Stimulated activated CD4-positive, alpha-beta T cell treated with anti-CD3 and anti-CD28 coated beads, Interleukin-1b, Interleukin-23, amount 100 ng/mL, for 24 hours (primary cell): ENCODE measurements around the gene C1orf21.

Experiments
- DNase-seq, 4 experiments: peaks; one replicate each; pipeline ENCODE4 v3.0.0-alpha.2; 2020; ENCODE audit warnings: low read depth in 4 of 4, low spot score in 1 of 4

C1orf21 gene

DNA sequence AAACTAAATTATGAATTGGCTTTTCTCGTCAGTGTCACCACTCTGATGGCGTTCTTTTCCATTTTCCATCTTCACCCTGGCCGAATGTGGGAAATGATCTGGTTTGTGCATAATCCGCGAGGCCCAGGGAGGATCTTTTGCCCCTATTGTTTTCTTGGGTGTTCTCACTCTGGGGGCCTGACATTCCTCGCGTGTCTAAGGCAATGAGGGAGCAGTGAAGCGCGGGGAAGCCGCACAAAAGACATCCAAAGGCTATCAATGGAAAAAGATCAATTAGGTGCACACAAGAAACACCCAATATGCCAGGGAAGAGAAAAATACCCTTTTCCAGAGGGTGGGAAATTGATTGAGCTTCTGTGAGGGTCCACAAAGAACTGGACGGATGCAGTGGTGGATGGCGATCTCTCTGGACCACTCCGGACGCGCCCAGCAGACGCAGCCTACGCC lies 941 bp upstream of the C1orf21 start:
- DNase-seq = no peak

DNA sequence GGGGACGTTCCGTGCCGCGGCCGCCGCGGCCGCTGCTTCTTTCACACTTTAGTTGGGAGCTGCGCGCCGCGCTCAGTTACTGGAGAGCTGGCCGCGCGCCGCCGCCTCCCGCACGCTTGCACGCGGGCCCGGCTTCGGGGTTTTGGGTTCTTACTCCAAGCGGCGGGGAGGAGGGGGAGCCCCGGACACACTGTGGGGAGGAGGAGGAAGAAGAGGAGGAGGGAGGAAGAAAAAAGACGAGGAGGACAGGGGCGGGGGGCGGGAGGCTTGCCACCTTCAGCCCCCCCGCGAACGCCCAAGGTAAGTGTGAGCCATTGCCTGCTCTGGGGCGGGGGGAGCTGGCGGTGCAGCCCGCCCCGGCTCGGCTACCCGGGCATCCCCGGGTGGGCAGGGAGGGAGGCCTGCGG lies 243 bp downstream of the C1orf21 start:
- no peak for DNase-seq

DNA sequence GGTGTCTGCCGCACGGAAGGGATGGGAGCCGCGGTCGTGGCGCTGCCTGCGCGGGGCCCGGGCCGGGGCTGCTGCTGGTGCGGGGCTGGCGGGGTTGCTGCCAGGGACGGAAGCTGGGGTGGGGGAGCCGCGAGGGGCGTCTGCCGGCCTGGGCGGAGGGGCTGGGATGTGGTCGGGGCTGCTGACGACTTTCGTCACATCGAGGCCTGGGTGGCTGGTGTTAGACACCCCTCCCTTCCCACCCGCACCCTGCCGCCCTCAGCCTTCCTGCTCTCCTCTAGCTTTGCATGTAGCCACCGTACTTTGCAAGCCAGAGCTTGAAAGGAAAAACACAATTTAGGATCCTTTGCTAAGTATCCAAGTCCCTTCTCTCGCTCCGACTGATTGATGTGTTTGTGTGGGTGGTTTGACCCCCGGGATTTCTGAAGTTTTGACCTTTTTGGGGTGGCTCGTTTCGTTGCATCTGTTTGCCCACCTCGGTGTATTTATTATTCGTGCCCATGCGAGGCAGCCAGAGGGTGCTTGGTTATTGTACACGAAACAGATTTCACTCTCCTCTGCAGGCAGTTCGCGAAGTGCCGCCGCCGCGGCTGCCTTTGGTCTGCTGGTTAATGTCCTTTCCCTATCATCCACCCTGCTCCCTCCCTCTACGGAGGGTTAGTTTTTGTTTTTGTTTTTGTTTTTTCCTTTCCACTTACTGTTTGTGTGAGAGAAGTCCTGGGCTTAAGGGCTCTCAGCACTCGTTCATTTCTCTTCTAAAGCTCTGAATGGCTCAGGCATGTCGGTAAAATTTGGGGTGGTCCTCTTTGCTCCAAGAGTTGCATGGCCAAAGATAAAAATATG lies 868 bp downstream of the C1orf21 start:
- DNase-seq = no peak

DNA sequence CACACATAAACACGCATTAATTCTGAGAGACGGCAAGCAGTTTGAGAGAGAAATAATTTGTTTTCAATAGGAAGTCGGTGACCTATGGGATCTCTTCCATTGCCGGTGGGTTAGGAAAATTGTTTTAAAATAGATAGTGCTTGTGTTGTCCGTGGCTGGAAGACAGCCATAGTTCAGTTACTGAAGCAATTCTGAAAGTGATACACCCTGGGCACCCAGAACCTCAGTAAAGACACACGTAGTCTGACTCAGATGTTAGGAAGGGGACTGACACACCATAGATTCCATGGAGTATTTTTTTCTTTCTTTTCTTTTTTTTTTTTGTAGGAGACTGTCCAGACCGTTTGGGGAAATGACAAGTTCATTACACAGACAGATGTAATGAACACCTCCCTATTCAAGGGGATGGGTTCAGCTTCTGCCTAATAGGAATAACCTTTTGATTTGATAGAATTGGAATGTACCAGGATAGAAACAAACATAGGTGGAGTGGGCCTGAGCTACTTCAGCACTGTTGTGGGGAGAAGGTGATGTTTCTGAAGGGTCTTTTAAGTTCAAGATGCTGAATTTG lies 1.6 kb downstream of the C1orf21 start:
- no peak for DNase-seq

DNA sequence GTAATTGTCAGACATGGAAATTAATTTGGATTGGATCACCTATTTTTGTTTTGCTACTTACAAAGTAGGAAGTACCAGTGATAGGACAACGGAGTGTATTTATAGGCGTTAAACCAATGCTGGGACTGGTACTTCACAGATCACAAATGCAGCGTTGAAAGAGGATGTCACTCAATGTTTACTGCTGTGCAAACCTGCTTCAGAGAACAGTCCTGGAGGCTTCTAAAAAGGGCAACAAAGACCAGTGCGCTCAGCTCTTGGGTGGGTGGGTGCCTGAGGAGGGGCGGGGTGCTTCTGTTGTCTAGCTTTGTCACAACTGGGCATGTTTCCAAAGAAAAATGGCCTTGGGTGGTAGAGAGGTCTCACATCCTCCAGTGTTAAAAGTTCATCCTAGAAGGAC lies 2.1 kb downstream of the C1orf21 start:
- DNase-seq = no peak

DNA sequence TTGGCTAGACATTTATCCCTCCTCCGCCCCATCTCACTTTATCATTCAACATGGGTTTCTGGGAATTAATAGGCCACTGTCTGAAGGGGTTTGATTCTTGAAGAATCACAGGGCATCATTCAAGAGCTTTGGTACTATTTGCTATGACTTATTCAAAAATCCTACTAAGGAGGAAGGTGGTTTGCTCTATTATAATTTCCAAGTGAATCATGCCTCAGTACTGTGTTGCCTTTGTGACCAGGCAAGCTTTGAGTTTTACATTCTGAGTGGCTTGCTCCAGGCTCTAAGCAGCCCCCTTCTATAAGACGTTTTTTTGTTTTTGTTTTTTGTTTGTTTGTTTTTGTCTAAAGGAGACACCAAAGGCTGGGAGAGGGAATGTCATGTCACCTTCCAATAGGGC lies 2.6 kb downstream of the C1orf21 start:
- no peak for DNase-seq

DNA sequence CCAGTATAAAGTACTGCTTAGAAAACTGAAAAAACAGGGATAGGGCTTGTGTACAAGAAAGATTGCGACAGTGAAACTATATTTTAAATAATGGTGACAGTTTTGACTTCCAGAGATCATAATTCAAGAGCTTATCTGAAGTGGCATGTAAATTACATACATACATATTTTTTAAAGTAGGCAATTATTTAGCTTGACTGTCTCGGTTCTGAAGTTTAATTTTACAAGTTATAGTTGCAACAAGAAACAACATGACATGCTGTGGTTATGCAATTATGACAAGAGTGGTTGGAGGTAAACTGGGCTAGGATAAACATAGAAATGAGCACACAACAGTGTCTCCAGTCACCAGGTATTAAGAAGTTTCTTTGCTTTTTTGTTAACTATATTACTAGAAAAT lies 4.1 kb downstream of the C1orf21 start:
- no peak for DNase-seq

DNA sequence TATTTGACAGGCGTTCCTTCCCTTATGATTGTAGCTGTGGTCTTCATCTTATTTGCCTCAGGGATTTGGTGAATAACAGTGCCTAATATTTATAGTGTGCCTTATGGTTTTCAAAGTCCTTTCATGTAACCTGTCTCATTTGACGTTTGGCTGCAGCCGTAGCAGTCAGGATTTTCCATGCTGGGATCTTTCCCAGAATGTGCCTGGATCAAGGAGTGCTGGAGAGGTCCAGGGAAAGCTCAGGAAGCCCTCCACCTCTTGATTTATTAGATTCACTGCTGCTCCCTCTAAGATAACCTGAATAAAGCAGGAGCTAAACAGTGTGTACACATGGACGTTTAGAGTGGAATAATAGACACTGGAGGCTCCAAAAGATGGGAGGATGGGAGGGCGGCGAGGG lies 5.2 kb downstream of the C1orf21 start:
- DNase-seq = no peak

DNA sequence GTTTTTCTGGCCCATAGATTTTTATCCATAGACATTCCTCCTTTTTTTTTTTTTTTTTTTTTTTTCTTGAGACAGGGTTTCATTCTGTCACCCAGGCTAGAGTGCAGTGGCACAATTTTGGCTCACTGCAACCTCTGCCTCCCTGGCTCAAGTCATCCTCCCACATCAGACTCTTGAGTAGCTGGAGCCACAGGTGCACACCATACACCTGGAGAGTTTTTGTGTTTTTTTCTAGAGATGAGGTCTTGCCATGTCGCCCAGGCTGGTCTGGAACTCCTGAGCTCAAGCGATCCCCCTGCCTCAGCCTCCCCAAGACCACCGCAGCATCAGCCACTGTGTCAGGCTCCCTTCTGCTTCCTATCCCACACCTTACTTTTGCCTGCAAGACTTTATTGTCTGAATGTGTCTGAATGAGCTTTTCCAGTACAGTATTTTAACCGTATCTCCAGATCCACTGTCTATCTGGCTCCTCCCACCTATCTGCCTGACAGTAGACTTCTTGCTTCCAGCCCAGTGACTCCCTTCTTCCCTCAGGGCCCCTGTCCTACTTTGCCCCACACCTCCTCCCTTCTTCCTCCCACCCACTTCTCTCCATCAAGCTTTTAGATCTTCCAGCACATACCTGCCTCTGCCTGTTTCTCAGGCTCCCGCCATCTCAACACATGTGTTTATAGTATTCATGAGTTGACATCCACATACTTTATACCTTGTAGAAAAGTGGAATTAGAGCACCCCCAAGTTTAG lies 6.1 kb downstream of the C1orf21 start:
- no peak for DNase-seq

DNA sequence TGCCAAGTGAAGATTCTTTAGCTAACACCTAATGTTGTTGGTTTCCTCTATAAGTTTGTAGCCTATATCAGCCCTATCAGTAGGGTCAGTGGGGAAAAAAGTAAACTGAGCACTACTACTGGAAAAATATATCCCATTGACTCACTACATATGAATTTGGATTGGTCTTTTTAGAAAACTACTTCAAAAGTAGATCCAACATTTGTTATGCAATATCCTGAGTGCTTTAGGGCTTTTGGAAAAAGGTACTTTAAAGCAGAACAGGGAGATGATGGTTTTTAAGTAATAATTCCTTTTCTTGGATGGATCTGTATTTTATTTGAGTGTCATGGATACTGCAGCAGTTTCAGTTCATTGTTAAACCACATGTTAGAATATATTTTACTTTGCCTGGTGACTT lies 7.1 kb downstream of the C1orf21 start:
- no peak for DNase-seq

DNA sequence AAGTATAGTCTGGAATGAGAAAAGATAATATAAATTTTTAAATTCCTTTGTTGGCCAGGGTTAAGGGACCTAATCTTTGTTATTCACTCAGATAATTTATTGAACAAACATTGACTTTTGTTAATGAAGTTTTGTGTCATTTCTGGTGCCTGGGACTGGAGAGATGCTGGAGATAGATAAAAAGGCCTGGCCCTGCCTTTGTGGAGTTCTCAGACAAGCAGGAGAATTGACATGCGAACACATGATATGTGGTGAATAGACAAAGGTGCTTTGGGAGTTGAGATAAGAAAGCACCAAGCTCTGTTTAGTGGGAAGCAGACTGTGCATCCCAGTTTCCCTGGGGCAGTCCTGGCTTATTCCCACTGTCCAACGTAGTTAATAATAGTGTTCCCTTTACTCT lies 8.5 kb downstream of the C1orf21 start:
- DNase-seq = no peak

DNA sequence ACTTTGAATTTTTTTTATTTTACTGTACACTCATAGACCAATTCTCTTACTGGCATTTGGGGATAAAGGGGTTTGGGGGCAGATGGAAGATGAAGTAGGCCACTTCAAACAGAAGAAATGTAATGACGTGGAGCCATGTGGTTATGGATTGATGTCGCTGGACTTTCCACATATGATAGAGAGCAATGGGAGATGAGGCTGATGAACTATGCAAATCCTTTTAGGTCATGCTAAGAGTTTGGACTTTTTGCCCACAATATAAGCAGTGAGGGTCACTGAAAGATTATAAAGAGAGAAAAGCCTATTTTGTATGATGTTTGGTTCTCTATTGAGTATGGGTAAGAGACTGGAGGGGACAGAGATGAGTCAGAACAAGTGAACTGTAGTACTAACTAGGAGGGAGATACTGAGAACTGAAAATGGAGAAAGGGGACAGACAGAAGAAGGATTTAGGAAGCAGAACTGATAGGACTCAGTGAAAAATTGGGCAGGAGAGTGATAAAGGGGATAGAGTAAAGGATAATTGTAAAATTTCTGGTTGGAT lies 9.2 kb downstream of the C1orf21 start:
- no peak for DNase-seq

DNA sequence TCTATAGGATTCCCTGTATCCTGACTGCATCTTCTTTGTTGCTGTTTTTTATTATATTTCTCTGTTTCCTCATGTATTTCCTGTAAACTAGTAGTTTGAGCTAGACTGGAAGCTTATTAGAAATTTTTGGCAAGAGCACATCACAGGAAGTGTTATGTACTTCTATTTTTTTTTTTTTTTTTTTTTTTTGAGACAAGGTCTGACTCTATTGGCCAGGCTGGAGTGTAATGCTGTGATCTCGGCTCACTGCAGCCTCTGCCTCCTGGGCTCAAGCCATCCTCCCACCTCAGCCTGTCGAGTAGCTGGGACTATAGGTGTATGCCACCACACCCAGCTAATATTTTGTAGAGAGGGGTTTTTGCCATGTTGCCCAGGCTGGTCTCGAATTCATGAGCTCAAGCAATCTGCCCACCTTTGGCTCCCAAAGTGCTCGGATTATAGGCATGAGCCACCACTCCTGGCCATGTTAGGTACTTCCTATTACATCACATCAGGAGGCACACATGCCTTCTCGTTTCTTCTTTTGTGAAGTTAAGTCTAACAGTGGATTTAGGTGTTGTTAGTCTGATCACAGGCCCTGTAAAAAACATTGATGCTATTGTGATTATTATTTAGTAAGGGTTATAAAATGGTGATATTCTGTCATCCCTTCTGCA lies 12.5 kb downstream of the C1orf21 start:
- DNase-seq = no peak

DNA sequence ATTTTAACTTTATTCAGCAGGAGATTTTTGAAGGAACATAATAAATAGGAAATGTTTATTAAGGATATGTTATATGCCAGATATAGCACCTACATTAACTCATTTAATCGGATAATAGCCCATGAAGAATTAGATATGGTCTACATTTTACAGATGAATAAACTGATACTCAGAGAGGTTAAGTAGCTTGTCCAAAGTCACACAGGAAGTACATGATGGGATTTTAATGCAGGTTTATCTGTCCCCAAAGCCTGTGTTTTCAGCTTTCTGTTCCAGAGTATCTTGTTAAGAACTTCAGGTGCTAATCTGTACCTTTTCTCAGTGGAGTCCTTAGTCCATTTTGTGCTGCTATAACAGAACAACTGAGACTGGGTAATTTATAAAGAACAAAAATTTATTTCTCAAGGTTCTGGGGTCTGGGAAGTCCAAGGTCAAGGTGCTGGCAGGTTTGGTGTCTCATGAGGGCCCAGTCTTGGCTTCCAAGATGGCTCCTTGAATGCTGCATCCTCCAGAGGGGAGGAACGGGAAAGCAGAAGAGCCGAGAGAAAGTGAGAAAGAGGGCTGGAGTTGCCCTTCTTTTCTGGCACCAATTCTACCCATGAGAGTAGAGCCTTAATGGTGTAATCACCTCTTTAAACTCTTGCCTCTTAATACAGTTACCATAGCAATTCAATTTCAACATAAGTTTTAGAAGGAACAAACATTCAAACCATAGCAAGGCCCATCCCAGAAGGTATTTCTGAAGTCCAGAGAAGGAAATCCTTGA lies 17.3 kb downstream of the C1orf21 start:
- no peak for DNase-seq

DNA sequence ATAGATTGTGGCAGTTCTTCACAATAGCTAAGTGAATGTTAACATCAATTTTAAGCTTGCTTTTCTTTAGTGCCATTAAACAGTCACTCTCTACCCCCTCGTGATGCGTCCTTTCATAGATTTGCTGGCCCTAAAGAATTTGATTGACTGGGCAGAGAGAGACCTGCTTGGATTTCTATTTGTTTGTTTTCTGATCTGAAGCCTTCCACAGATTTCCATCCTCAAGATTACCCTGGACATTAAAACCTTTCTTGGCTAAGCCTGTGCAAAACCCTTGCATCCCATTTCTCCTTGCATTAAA lies 17.8 kb downstream of the C1orf21 start:
- DNase-seq = no peak

DNA sequence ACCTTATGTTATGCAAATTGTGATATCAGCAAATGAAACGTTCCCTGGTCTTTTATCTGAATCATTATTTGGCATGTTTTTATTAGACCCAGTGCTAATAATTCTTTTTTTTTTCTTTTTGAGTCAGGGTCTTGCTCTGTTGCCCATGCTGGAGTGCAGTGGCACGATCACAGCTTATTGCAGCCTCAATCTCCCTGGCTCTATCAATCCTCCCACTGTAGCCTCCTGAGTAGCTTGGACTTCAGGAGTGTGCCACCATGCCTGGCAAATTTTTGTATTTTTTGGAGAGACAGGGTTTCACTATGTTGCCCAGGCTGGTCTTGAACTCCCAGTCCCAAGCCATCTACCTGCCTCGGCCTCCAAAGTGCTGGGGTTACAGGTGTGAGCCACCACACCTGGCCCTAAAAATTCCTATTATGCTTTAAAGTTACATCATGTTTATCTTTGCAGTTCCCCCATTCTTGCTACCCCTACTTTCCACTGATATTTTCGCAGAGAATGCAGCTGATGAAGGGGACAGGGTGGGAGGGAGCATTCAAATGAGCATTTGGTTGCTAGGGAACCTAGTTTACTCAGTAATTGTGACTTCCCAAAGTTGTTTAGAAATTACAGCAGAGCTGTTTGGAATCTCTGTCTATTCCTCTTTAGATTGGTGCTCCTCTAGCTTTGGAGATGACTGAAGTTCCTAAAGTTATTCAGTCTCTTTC lies 18.4 kb downstream of the C1orf21 start:
- no peak for DNase-seq

DNA sequence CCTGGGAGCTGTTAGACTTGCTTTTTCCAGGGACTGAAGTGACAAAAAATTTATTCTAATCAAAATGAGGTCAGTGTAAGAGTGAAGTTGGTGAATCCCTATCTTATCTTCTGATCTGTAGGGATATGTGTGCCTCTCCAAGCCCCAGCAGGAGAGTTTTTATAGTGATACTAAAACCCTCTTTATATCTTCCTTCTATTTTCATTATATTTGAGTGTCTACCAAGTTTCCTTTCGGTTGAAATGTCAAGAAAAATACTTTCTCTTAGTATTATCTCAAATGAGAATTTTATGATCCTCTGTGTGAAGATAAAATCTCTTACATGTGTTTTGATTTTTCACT lies 18.9 kb downstream of the C1orf21 start:
- DNase-seq = no peak

DNA sequence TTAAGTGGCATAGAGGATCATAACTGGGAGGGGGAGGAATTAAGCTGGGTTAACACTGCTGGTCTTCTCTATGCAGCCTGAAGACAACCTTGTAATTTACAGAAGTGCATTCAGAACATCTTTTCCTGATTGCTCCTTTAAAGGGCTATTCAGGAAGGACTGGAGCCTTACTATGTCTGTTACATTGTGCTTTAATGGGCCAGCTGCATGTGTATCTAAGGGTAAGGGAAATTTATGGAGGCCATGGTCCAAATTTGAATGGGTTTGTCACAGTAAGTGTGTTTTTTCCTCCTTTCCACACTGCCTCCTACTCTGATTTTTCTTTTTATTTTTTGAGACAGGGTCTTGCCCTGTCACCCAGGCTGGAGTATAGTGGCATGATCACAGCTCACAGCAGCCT lies 19.6 kb downstream of the C1orf21 start:
- DNase-seq = no peak

DNA sequence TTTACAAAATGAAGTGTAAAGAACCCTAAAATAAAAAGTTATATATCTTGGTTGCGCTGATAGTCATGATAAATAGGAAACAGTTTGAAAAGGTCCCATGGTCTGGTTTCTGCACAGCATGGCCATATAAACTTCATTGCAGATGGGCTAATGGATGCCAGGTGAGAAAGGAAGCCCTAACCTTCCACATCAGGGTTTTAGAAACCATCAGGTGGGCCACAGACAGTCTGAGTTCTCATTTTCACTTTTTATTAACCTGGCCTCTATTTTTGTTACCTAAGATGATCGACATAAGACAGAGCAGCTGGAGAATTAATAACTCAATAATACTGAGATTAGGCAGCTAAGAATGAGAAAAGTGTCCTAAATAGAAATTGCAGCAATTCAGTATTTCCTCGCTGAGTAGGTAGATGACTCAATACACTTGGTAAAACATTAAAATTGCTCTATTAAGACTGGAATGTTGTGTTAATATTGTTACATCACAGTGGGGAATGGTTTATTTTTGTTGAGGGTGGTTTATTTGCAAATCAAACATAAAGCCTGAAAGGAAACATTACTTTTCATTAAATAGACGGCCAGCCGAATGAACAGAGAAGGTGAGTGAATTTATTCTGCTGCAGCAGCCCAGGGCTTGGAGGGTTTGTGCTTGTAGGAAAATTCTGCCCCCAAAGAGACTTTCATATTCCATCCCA lies 21.1 kb downstream of the C1orf21 start:
- DNase-seq = no peak

DNA sequence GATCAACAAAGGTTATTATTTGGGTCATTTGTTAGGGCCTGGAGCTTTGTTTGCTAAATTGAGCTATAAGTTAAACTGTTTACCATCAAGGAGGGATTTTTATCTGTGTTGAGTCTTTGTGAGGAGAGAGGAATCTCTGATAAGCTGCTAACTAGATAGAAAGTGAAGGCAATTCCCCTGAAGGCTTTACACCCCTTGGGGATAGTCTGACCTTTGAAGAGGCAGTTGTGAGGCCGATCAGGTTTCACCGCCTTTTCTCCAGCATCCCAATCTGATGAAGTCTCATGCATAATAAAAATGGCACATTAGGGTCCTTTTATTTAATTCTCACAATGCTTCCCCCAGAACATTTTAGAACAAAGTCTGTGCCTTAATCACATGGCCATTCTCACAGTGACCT lies 21.8 kb downstream of the C1orf21 start:
- no peak for DNase-seq
